HG03175 (cell line): ENCODE data around the gene APBB2.
"Not testable (repeated sequence)": the region's sequence is repeated elsewhere in the genome, so short reads cannot be mapped to it uniquely, and the experiment has no call there.

Source experiments
- ATAC-seq: cut with Tn5 transposase; IDR thresholded peaks from one replicate; pipeline ENCODE4 v1.9.1; 2021; ENCODE audit warnings: mild to moderate bottlenecking, moderate library complexity; ENCODE audit not compliant: unreplicated experiment

Gene APBB2

DNA sequence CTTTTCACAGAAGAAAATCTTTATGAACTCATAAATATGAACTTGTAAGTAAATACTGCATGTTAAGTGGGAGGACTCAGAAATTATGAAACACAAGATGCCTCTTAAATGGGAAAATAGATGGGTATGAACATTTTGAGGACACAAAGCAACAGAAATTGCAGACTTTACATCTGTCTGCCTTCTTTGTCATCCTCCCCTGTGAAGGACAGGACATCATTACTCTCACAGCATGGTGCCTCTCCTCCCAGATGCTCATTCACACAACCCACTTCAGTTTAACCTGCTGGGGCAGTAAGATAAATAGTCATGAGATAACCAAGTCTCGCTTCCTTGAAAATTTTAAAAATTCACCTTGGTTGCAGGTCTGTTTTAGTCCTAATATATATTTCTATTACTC, 144.5 kb downstream of the APBB2 start:
- no peak for ATAC-seq

DNA sequence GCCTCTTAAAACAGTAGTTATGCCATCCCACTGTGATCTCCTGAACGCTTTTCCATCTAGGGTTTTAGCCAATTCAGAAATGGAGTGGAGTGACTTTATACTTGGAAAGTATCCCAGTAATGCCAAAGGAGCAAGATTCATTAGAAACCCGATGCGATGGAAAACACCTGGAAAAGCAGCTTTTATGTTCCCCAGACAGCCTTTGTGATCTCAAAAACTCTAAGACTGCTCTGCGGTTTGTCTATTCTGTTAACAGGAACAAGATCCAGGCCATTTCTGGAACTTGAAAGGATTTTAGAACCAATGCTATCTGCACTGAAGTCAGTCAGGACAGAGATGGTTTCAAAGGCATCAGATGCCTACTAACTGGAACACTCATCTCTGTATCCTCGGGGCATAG, 145.1 kb downstream of the APBB2 start:
- no peak for ATAC-seq

DNA sequence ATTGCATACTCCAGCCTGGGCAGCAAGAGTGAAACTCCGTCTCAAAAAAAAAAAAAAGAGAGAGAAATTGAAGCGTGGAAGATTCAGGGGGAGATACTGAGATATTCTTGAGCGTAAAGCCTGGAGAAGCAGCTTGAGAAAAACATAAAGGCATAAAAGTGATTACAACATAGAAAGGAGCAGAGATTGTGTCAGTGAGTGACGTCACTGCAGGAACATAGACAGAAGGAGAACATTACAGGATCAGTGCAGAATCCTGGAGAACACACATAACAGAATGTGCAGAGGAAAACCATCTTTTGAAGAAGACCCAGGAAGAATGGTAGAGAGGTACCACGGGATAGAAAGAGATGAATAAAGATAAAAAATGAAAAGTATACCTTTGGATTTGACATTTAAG, 147.0 kb downstream of the APBB2 start:
- no peak for ATAC-seq

DNA sequence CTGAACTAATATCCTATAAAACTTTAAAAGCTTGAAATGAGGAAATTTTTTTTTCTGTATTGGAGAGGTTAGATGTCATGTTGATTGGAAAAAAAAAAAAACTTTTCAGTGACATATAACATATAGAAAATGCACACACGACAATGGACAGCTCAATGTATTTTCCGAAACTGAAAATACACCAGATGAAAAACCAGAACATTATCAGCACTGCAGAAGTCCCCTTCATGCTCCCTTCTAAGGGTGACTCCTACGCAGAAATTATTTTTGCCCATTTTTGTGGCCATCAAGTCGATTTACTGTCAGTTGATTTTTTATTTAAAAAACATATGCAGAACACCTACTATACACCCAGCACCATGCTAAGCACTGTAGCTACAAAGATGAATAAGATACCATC, 148.3 kb downstream of the APBB2 start:
- ATAC-seq, result no peak

DNA sequence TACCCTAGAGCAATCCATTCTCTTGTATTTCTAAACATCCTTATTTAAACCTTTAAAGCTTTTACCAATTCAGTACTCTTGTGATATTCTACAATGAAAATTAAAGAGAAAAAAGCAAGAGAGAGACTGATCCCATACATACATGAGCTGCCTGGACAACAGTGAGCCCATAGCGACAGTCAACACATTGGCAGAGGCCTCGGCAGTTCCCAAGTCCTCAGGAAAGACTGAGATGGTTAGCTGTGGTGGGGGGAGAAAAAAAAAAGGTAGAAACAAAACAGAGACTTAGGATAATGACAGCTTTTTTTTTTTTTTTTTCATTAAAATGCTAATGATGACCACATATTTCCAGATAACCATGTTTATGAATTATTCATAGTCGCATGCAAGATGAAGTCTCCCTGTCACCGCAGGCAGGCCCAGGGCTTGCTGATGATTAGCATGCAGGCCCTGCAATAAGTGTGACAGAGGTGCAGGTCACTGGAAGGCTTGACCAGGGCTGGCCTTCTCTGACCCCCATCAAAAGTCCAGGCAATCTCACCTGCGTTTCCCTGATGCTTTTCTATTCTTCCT, 148.8 kb downstream of the APBB2 start:
- no peak for ATAC-seq

DNA sequence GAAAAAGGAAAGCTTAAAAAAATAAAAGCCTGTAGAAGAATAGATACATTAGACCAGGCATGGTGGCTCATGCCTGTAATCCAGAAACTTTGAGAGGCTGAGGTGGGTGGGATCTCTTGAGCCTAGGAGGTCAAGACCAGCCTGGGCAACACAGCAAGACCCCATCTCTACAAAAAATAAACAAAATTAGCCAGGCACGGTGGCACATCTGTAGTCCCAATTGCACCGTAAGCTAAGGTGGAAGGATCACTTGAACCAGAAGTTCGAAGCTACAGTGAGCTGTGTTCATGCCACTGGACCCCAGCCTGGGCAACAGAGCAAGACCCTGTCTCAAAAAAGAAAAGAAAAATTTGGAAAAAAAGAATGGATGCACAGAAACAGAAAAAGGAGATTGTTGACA, 149.4 kb downstream of the APBB2 start:
- ATAC-seq, result no peak

DNA sequence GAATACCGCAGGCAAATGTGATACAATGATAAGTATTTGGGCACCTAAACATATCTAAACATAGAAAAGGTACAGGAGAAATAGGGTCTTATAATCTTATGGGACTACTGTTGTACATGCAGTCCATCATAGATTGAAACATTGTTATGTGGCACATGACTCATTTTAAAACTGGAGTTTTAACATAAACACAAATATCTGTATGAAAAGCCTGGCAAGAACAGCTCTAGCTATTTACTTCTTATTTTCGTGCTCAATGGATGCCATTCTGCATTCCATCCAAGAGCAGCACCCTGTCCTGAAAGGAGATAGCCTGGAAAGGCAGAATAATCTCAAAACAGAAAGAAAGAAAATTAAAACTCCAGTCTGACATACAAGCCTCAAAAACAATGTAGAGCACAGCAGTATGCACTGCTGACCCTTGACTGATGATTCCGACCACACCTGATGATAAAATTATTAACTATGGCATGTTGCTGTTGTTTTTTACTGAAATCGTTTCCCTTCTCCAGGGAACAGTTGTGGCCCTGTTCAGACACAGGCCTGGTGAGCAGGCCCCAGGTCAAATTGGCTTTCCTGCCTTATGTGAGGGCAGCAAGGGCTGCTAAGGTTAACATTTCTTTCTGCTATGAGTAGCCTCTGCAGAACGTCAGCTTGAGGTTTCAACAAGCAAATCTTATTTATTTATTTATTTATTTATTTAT, 152.7 kb downstream of the APBB2 start:
- no peak for ATAC-seq

DNA sequence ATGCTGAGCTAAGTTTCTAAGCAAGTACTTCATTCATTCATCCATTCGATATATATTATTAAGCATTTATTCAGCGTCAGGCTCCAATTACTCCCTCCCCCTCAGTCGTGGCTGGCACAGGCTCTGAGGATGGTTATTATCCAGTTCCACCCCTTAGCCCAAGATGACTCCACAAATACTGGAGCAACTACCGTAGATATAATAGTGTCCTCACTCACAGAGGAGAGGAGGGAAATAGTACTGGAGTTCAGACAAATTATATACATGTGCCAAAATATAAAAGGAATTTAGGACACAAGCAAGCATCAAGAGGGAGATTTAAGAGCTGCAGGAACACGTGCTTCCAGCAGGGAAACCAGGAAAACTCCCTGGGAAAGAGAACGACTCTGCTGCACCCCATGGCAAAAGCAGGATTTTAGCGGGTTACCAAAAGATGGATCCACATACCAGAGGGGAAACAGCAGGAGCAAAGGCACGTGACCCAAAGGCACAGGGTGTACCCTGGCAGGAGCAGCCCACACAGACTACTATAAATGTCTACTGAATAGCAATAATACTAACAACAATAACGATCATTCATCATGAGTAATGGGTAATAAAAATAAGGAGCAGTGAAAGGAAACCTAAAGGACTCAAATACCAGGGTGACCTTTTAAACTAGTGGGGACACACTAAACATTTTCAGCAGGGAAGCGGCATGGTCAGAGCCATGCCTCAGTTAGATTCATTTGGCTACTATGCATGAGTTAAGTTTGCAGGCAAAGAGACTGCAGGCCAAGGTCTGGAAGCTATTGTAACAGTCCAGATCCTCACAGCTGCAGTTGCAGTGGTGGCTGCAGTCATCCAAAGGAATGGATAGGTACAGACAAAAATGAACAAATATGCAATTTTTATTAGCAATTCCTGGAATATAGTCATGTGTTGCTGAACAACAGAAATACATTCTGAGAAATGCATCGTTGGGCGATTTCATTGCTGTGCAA, 153.7 kb downstream of the APBB2 start:
- ATAC-seq, result no peak

DNA sequence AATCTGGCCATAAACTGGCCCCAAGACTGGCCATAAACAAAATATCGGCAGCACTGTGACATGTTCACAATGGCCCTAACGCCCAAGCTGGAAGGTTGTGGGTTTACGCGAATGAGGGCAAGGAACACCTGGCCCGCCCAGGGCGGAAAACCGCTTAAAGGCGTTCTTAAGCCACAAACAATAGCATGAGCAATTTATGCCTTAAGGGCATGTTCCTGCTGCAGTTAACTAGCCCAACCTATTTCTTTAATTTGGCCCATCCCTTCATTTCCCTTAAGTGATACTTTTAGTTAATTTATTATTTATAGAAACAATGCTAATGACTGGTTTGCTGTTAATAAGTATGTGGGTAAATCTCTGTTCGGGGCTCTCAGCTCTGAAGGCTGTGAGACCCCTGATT, 154.9 kb downstream of the APBB2 start:
- ATAC-seq, result not testable (repeated sequence)

DNA sequence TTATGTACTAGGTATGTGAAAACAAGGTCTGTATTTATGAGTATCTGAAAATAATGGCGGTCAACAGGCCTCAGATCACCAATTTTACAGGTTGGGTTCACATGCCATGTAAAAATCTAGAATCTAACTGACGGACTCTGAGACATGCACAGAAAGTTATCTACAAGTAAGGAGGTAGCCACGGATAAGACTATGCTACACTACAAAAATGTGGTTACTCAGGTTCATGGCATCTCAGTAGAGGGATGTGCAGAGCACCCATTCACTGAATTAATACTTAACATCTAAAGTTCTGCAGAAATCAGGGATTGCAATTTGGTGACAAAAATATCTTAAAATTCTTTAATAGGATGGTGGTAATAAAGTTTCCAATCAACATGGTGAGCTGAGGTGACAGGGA, 155.9 kb downstream of the APBB2 start:
- ATAC-seq, result no peak

DNA sequence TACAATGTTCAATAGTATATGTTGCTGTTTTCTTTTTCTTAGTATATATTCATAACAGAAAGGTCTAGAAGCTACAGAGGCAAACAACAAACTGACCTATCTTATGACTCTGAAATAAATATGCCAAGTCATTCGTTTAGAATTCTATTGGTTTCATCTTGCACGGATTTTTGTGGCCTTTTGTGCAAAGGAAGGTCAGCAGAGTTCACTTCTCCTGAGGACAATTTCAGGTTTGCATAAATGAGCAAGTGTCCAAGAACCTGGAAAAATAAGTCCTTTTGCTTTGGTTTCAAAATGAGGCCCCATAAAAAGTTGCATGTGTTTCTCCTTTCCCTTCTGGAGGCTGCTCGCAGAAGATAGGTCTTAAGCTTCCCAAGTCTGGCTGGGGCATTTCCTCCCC, 156.9 kb downstream of the APBB2 start:
- ATAC-seq, result no peak

DNA sequence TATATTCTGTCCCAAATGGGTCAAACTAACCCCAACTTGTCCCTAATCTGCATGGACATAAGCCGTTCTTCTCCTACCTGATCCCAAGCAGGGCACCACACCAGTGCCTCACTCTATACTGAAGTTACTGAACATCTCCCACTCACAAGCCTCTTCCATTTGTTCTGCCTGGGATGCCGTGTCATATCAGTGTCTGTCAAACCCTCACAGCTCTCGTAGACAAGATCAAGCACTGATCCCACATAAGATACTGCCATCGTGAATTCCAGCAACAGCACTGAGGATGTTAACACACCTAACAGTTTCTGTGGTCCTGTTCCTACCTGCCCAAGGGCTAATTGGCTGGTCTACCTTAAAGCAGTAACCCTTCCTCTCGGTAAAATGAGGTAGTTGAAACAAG, 162.1 kb downstream of the APBB2 start:
- no peak for ATAC-seq

DNA sequence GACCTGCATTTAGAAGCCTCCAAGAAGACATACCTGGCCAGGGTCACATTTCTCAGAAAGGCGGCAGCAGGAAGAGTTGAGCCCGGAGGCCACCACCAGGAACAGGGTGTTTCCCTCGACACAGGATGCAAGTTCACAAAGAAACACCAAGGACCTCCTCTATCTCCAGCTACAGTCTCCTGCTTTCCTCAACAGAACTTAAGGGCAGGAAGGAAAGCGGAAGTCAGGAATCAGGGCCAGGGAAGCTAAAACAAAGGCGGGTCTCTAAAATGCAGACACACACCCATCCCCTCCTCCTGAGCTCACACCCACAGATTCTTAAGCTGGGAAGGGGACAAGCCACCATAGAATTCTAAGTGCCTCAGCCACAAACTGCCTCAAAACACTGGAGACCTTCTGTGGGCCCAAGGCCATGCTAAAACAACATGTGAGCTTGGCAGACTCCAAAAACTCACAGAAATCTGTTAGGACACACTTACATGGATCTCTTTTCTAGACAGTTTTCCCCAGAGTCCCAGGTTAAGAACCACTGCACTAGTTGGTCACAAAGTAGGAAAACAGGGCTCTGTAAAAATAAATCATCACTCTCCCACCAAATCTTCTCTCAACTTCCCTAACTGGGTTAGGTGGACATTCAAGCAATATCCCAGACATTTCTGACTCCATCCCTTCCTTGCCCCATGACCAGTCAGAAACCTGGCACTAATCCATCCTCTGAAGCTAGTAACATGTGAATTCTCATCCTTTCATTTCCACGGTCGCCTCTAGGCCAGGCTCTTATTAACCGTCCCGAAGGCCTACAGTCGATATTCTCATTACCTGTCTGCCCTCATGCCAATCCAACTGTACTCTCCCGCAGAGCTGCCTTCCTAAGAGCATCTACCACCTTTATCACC, 163.2 kb downstream of the APBB2 start:
- no peak for ATAC-seq

DNA sequence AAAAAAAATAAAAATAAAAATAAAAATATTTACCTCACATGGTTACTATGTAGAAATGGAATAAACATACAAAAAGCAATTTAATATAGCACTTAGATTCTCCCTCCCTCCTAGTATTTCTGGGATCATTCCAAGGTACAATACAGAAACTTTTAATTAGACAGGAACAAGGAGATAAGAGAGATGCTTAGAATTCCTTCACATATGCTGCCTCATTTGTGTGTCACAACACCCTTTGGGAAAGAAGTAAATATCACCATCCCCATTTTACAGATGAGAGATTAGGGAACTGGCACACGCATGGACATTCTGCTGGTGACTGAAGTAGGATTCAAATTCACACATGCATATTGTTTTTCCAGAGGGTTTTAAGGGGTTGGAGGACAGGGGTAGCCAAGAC, 164.2 kb downstream of the APBB2 start:
- no peak for ATAC-seq

DNA sequence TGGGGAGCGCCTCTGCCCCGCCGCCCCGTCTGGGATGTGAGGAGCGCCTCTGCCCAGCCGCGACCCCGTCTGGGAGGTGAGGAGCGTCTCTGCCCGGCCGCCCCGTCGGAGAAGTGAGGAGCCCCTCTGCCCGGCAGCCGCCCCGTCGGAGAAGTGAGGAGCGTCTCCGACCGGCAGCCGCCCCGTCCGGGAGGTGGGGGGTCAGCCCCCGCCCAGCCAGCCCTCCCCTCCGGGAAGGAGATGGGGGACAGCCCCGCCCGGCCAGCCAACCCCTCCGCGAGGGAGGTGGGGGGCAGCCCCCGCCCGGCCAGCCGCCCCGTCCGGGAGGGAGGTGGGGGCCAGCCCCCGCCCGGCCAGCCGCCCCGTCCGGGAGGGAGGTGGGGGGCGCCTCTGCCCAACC, 165.2 kb downstream of the APBB2 start:
- ATAC-seq, result not testable (repeated sequence)

DNA sequence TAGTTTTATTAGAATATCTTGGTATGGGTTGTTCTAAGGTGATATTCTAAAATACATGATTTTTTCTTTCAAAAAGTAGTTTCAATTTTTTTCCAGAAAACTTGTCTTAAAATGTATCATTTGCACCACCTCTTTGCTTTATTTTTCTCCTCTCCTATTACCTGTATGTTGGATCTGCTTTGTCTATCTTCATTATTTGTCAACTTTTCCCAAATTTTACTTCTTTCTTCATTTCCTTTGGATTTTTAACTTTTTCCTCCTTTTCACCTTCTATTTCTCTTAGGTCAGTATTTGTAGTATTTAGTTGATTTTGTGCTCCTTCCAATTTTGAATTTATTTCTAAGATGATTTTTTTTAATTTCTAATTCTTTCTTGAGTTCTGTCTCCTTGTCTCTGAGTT, 169.6 kb downstream of the APBB2 start:
- ATAC-seq, result no peak

DNA sequence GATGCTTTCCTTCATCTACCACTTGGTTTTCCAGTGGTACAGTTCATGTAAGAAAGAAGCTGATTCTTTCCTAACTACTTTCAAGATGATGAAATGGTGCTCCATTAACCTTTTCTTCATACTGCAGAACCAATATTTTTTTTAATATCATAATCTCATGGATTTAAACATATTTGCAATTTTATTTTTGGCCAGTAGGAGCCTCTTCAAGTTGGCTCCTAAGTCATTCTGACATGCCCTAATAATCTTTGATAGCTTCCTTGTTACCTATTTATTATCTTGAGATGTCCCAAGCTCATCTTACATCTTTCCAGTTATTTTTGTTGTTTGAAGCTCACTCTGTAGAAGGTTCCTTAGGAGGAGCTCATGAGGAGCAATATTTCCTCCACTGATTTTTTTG, 170.2 kb downstream of the APBB2 start:
- ATAC-seq, result no peak

DNA sequence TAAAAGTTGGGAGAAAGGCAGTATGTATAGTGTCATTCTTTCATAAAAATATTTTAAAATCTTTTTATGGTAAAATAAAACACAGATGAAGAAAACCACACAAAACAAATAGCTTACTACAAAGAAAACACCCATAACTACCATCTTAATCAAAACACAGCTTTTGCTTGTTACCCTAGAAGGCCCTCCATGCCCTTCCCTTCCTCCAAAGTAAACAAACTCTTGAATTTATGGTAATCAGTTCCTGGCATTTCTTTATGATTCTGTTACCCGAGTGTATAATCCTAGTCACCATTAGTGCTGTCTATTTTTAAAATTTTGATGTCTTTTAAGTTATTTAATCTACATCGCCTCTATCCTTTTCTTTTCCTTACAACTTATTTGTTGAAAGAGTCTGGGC, 170.9 kb downstream of the APBB2 start:
- no peak for ATAC-seq

DNA sequence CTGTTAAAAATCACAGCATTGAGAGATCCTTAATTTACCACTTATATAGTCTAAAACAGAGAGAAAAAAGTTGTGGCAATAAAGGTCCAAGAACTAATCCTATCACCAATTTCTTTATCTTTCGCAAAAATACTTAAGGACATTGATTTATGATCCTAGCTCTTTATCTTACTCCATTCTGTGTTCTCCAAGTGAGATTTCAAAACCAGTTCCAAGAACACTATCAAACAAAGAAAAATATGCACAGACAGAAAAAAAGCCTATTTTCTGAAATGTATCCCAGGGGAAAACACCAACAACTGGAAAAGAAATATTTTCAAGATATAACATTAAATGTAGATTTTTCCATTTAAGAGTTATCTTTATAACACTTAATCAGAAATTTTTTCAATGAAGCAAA, 172.8 kb downstream of the APBB2 start:
- no peak for ATAC-seq

DNA sequence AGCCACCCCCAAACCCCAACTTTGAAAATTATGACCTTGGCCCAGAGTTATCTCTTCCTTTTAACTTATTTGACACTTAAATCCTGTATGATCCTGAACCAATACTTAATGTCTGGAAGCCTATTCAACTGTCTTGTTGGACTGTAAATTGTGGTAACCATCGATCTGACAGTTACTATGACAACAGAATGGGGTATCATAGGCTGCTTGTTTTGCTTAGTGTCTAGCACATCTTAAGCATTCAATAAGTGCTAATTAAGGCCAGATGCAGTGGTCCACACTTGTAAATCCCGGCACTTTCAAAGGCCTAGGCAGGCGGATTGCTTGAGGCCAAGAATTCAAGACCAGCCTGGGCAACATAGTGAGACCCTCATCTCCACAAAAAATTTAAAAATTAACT, 175.0 kb downstream of the APBB2 start:
- no peak for ATAC-seq

DNA sequence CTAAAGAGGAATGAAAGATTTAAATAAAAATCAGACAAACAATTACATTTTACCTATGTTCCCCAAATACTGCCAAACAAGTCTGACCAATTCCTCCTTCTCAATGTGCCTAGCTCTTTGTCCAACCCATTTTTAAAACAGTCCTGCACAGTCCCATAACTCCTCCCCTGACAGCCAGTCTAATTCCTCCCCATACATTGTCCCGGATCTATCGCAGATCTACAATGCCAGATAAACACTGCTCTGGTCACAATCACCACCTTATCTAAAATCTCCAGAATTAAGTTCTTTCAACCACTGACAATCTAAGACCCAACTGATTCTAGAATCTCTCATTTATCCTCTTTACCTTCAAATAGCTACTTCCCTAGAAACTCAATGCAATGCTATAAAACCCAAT, 176.0 kb downstream of the APBB2 start:
- ATAC-seq, result no peak
